Gastrocnemius medialis (tissue), 4 donors: ENCODE results near the gene SLC25A23.

Experiments
- POLR2A ChIP-seq, 2 donors: fragments of 450-650 bp; IDR thresholded peaks; one replicate each; pipeline ENCODE4 v1.6.1; 2017; ENCODE audit warnings: antibody characterized with exemption in 2 of 2, mild to moderate bottlenecking in 2 of 2, moderate library complexity in 2 of 2
- TF ChIP-seq, protein P1 (sequence below), 5 experiments: fragments of 450-650 bp in 3 of 5; fragments of 200-600 bp in 2 of 5; sonication (generic) in 2 of 5; IDR thresholded peaks in 4 of 5; conservative IDR thresholded peaks in 1 of 5; 1 replicate in 4 of 5; 2 replicates in 1 of 5; pipeline ENCODE4 v1.5.1; 2016 to 2019; ENCODE audit warnings: antibody characterized with exemption in 5 of 5, mild to moderate bottlenecking in 3 of 5, moderate library complexity in 3 of 5

DNA sequence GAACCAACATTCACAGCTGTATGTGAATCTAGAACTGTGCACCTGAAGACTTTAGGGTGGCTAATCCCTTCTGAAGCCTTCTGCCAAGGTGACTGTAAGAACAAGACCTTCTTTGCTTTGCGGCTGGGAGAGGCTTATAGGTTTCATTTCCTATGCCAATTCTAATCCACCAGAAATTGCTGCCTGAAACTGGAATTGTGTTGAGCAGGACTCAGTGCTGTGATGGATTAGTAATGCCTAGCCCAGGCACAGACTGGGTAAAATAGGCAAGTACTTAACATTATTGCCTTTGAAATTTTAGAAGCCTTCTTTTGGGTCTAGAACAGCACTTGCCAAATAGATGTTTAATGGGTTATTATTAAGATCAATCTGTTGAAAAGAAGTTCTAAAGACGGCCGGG is 11.5 kb downstream of the SLC25A23 start:
- TF ChIP-seq, protein P1, sequence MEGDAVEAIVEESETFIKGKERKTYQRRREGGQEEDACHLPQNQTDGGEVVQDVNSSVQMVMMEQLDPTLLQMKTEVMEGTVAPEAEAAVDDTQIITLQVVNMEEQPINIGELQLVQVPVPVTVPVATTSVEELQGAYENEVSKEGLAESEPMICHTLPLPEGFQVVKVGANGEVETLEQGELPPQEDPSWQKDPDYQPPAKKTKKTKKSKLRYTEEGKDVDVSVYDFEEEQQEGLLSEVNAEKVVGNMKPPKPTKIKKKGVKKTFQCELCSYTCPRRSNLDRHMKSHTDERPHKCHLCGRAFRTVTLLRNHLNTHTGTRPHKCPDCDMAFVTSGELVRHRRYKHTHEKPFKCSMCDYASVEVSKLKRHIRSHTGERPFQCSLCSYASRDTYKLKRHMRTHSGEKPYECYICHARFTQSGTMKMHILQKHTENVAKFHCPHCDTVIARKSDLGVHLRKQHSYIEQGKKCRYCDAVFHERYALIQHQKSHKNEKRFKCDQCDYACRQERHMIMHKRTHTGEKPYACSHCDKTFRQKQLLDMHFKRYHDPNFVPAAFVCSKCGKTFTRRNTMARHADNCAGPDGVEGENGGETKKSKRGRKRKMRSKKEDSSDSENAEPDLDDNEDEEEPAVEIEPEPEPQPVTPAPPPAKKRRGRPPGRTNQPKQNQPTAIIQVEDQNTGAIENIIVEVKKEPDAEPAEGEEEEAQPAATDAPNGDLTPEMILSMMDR (IDR thresholded peaks at IDR 0.05 in 4 of 5, conservative IDR thresholded peaks at IDR 0.05 in 1 of 5): no peak
- no peak for TF ChIP-seq POLR2A (IDR thresholded peaks at IDR 0.05)
